Uterus (tissue), 4 donors: ENCODE data around the gene FAM217B. TPM values are rescaled to one million over a fixed set of nuclear protein-coding genes. Genes with fewer than 3 reads are reported as not detected.

ENCODE experiments used
- DNase-seq, 2 donors: peaks; one replicate each; pipeline ENCODE4 v3.0.0-alpha.2; 2019 to 2020
- H3K27ac ChIP-seq, 2 donors: fragments of 200-600 bp; sonication (generic); 1 replicate in 1 of 2; 2 replicates in 1 of 2; pipeline ENCODE4 v1.5.1; 2016 to 2018
- H3K27me3 ChIP-seq, 2 donors: fragments of 200-600 bp; sonication (generic); one replicate each; pipeline ENCODE4 v1.5.1; 2018 to 2019; ENCODE audit warnings: control low read depth in 1 of 2
- H3K36me3 ChIP-seq, 2 donors: fragments of 200-600 bp; sonication (generic); one replicate each; pipeline ENCODE4 v1.5.1; 2019; ENCODE audit warnings: control low read depth in 1 of 2
- H3K4me1 ChIP-seq, 2 donors: fragments of 200-600 bp; sonication (generic); one replicate each; pipeline ENCODE4 v1.5.1; 2018 to 2019; ENCODE audit warnings: control low read depth in 1 of 2
- H3K4me3 ChIP-seq, 2 donors: fragments of 200-600 bp; sonication (generic); 1 replicate in 1 of 2; 2 replicates in 1 of 2; pipeline ENCODE4 v1.5.1; 2018 to 2019; ENCODE audit warnings: mild to moderate bottlenecking in 1 of 2
- H3K9me3 ChIP-seq, 2 donors: fragments of 200-600 bp; sonication (generic); one replicate each; pipeline ENCODE4 v1.5.1; 2019; ENCODE audit warnings: control low read depth in 1 of 2
- CTCF ChIP-seq, 4 experiments: fragments of 200-600 bp in 2 of 4; fragments of 450-650 bp in 2 of 4; sonication (generic) in 2 of 4; IDR thresholded peaks; one replicate each; pipeline ENCODE4 v1.5.1; 2016 to 2019; ENCODE audit warnings: antibody characterized with exemption in 4 of 4, mild to moderate bottlenecking in 2 of 4, moderate library complexity in 1 of 4
- POLR2A ChIP-seq, 2 donors: fragments of 450-650 bp; IDR thresholded peaks; one replicate each; pipeline ENCODE4 v1.6.1; 2016; ENCODE audit warnings: antibody characterized with exemption in 2 of 2, mild to moderate bottlenecking in 1 of 2, moderate library complexity in 1 of 2
- intact Hi-C: fragments of 100-400 bp; cut with DNase I; formaldehyde crosslinking; loops from one replicate; pipeline ENCODE4 v1.15.1; 2023; ENCODE audit warnings: low total_unique reads
- total RNA-seq, 4 donors: library from RNA; depleted of rRNA in 3 of 4; stranded (reverse); fragments of >200 nt in 3 of 4; gene quantifications; one replicate each; pipeline versions ENCODE4 v1.1.0 to v1.2.4, GENCODE V29; 2014 to 2023
- donor health status: DM: yes; HTN: yes; CAD: no.

Gene FAM217B
- total RNA-seq, 4 donors from 2014 or later: 12.9 to 22.5 (median 14.5) TPM

- Histone ChIP-seq H3K4me3 (no peak overlapping the region), H3K27ac (no peak overlapping the region), H3K4me1 (no peaks in the 10 kb centered on the region), H3K9me3 (no peaks in the 10 kb centered on the region), H3K36me3 (no peaks in the 10 kb centered on the region), H3K27me3 (no peaks in the 10 kb centered on the region)
- TF ChIP-seq POLR2A (IDR thresholded peaks at IDR 0.05) (no peak), CTCF (IDR thresholded peaks at IDR 0.05) (no peak)
- intact Hi-C loops: no loop called here
- DNase-seq: no peak
Observed at GRCh38 chr20:59984541-59984940, 44.4 kb downstream of the FAM217B start.

- TF ChIP-seq CTCF (IDR thresholded peaks at IDR 0.05): no peak
- no peak for TF ChIP-seq POLR2A (IDR thresholded peaks at IDR 0.05)
- no peaks in the 10 kb centered on the region for H3K9me3 ChIP-seq
Observed at GRCh38 chr20:59985164-59985563, 45.0 kb downstream of the FAM217B start.

GRCh38 chr20:59985864-59986263, 45.7 kb downstream of the FAM217B start:
- Histone ChIP-seq H3K9me3 (no peaks in the 10 kb centered on the region), H3K27ac (no peak overlapping the region), H3K27me3 (no peaks in the 10 kb centered on the region), H3K4me3 (no peak overlapping the region), H3K36me3 (no peaks in the 10 kb centered on the region), H3K4me1 (no peaks in the 10 kb centered on the region)
- no peak for DNase-seq
- TF ChIP-seq CTCF (IDR thresholded peaks at IDR 0.05) (no peak), POLR2A (IDR thresholded peaks at IDR 0.05) (no peak)
- intact Hi-C loops: no loop called here

More at GRCh38 chr20:59985164-59985563, 45.0 kb downstream of the FAM217B start:
- H3K4me3 ChIP-seq: no peak overlapping the region
- H3K4me1 ChIP-seq: no peaks in the 10 kb centered on the region
- H3K36me3 ChIP-seq: no peaks in the 10 kb centered on the region
- no peak for DNase-seq
- no peaks in the 10 kb centered on the region for H3K27me3 ChIP-seq
- intact Hi-C loops: no loop called here
- no peak overlapping the region for H3K27ac ChIP-seq

- intact Hi-C loops: no loop called here
Observed at GRCh38 chr20:59987135-59987534, 46.9 kb downstream of the FAM217B start.

GRCh38 chr20:59988141-59988540, 48.0 kb downstream of the FAM217B start:
- Histone ChIP-seq H3K36me3 (no peaks in the 10 kb centered on the region), H3K4me3 (no peak overlapping the region), H3K4me1 (no peaks in the 10 kb centered on the region), H3K9me3 (no peaks in the 10 kb centered on the region), H3K27me3 (no peaks in the 10 kb centered on the region), H3K27ac (no peak overlapping the region)
- intact Hi-C loops: no loop called here
- no peak for DNase-seq
- TF ChIP-seq CTCF (IDR thresholded peaks at IDR 0.05) (no peak), POLR2A (IDR thresholded peaks at IDR 0.05) (no peak)

More at GRCh38 chr20:59987135-59987534, 46.9 kb downstream of the FAM217B start:
- H3K36me3 ChIP-seq: no peaks in the 10 kb centered on the region
- H3K27me3 ChIP-seq: no peaks in the 10 kb centered on the region
- H3K4me3 ChIP-seq: no peak overlapping the region
- H3K27ac ChIP-seq: no peak overlapping the region
- H3K4me1 ChIP-seq: no peaks in the 10 kb centered on the region
- no peak for TF ChIP-seq POLR2A (IDR thresholded peaks at IDR 0.05)
- TF ChIP-seq CTCF (IDR thresholded peaks at IDR 0.05): no peak
- no peaks in the 10 kb centered on the region for H3K9me3 ChIP-seq
- DNase-seq: no peak
